ENCODE results near the gene CHMP4B. TPM values are rescaled to one million over a fixed set of nuclear protein-coding genes. Genes with fewer than 3 reads are reported as not detected.

Gene CHMP4B
- total and polyA plus RNA-seq, 12 donors = 87.5 to 246 (median 103) TPM

GRCh38 chr20:33864324-33864963 lies 53.3 kb downstream of the CHMP4B start:
- WGBS, 2 donors = 88 to 91% methylated on average over 15 of the region's 15 CpGs

GRCh38 chr20:33865761-33866370 lies 54.7 kb downstream of the CHMP4B start:
- intact Hi-C loops (cut with DNase I) = loop anchor here in 6 of 10 donors (2.0 to 10.0 kb wide), 7 partner anchors 201 to 266 kb away; no protein-coding TSS in a partner anchor
- 85 to 88% methylated on average over 13 of the region's 13 CpGs for WGBS, 2 donors
- H3K4me3 ChIP-seq = no peak overlapping the region
- no peak for ATAC-seq
- no peaks in the 10 kb centered on the region for H3K27me3 ChIP-seq
- H3K36me3 ChIP-seq = no peaks in the 10 kb centered on the region
- DNase-seq = no peak
- no peak overlapping the region for H3K27ac ChIP-seq
- no peak for TF ChIP-seq CTCF (IDR thresholded peaks at IDR 0.05)
- peaks cover 2 to 11% (median 6%) of the 10 kb centered on the region in 9 donors for H3K4me1 ChIP-seq
- no peaks in the 10 kb centered on the region for H3K9me3 ChIP-seq

More at GRCh38 chr20:33864324-33864963, 53.3 kb downstream of the CHMP4B start:
- H3K4me1 ChIP-seq = peaks cover 2 to 18% (median 10%) of the 10 kb centered on the region in 9 donors
- intact Hi-C loops (cut with DNase I) = loop anchor here in 7 of 10 donors (2.0 to 10.0 kb wide), 6 partner anchors 203 to 264 kb away; no protein-coding TSS in a partner anchor
- TF ChIP-seq CTCF (IDR thresholded peaks at IDR 0.05) = no peak
- no peak overlapping the region for H3K4me3 ChIP-seq
- ATAC-seq (no peak), DNase-seq (no peak)
- no peaks in the 10 kb centered on the region for H3K36me3 ChIP-seq
- no peak overlapping the region for H3K27ac ChIP-seq
- H3K9me3 ChIP-seq = no peaks in the 10 kb centered on the region
- H3K27me3 ChIP-seq = no peaks in the 10 kb centered on the region

- Histone ChIP-seq H3K36me3 (no peaks in the 10 kb centered on the region), H3K4me1 (peaks cover 2 to 11% (median 6%) of the 10 kb centered on the region in 9 donors), H3K4me3 (no peak overlapping the region), H3K27me3 (no peaks in the 10 kb centered on the region), H3K27ac (no peak overlapping the region), H3K9me3 (no peaks in the 10 kb centered on the region)
- 92 to 93% methylated on average over 11 of the region's 11 CpGs for WGBS, 2 donors
- no peak for DNase-seq
- TF ChIP-seq CTCF (IDR thresholded peaks at IDR 0.05) = no peak
- intact Hi-C loops (cut with DNase I) = loop anchor here in 5 of 10 donors (5.0 to 10.0 kb wide), 5 partner anchors 201 to 266 kb away; no protein-coding TSS in a partner anchor
- no peak for ATAC-seq
Observed at GRCh38 chr20:33866398-33867100, 55.4 kb downstream of the CHMP4B start.

- intact Hi-C loops (cut with DNase I) = loop anchor here in 5 of 10 donors (5.0 to 10.0 kb wide), 5 partner anchors 199 to 264 kb away; no protein-coding TSS in a partner anchor
- Histone ChIP-seq H3K4me3 (no peak overlapping the region), H3K9me3 (no peaks in the 10 kb centered on the region), H3K4me1 (peaks cover 0 to 3% (median under 1%) of the 10 kb centered on the region in 9 donors), H3K36me3 (no peaks in the 10 kb centered on the region), H3K27me3 (no peaks in the 10 kb centered on the region), H3K27ac (no peak overlapping the region)
- DNase-seq (no peak), ATAC-seq (no peak)
- 85 to 86% methylated on average over 7 of the region's 7 CpGs for WGBS, 2 donors
- TF ChIP-seq CTCF (IDR thresholded peaks at IDR 0.05) = no peak
Observed at GRCh38 chr20:33868042-33868441, 56.9 kb downstream of the CHMP4B start.

Measured in heart right ventricle (tissue), 16 donors.